DMS79 treated with DMSO at 0.1 percent for 48 hours (cell line): ENCODE measurements around the gene JAGN1.
"Not testable (repeated sequence)": the region's sequence is repeated elsewhere in the genome, so short reads cannot be mapped to it uniquely, and the experiment has no call there.

ENCODE experiments used
- DNase-seq: peaks from one replicate; lab custom pipeline; 2025; lab: John Stamatoyannopoulos, UW

Gene JAGN1

GRCh38 chr3:9867106-9867505, 23.3 kb upstream of the JAGN1 start:
- DNase-seq, result no peak

GRCh38 chr3:9869955-9870354, 20.5 kb upstream of the JAGN1 start:
- DNase-seq, result no peak

GRCh38 chr3:9870978-9871377, 19.4 kb upstream of the JAGN1 start:
- no peak for DNase-seq

DNA sequence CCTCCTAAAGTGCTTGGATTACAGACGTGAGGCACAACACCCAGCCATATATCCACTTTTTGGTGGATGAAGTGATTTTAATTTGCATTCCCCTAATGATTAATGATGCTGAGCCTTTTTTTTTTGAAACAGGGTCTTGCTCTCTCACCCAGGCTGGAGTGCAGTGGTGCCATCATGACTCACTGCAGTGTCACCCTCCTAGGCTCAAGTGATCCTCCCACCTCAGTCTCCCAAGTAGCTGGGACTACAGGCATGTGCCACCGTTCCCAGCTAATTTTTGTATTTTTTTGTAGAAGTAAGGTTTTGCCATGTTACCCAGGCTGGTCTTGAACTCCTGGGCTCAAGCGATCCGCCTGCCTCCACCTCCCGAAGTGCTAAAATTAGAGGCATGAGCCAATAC, 18.3 kb upstream of the JAGN1 start:
- DNase-seq, result not testable (repeated sequence)

DNA sequence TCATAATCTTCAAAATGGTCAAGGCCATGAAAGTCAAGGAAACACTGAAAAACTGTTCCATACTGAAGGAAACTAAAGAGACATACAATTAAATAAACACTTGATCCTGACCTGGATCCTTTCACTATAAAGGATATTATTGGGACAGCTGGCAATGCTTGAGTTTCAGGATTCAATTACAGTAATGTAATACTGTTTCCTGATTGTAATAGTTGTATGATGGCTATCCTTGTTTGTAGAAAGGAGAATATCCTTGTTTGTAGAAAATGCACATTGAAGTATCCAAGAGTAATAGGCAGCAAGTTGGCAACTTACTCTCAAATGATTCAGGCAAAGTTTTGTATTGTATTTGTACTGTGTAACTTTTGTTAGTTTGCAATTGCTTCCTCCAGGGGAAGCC, 15.0 kb upstream of the JAGN1 start:
- no peak for DNase-seq

DNA sequence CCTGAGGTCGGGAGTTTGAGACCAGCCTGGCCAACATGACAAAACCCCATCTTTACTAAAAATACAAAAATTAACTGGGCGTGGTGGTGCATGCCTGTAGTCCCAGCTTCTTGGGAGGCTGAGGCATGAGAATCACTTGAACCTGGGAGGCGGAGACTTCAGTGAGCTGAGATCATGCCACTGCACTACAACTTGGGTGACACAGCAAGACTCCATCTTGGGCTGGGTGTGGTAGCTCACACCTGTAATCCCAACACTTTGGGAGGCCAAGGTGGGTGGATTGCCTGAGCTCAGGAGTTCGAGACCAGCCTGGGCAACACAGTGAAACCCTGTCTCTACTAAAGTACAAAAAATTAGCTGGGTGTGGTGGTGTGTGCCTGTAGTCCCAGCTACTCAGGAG, 14.2 kb upstream of the JAGN1 start:
- DNase-seq, result not testable (repeated sequence)

DNA sequence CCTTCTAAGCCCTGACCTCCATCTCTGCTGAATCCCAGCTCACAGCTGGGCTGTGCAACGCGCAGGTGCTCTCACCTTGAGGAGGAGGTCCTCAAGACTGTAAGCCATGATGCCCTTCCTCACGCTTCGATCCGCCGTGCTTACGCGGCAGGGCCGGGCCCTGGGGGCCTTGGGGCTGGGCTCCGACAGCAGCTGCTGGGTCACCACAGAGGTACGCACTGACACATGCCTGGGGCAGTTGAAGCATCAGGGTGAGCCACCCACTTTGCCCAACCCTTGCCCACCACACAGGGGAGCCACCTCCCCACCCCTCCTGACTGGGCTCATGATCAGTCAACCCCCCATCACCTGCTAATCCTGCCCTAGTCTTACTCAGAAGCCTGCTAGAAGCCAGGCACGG, 13.4 kb upstream of the JAGN1 start:
- DNase-seq, result no peak

- DNase-seq, result no peak
Measured at GRCh38 chr3:9878700-9879099, 11.7 kb upstream of the JAGN1 start.

DNA sequence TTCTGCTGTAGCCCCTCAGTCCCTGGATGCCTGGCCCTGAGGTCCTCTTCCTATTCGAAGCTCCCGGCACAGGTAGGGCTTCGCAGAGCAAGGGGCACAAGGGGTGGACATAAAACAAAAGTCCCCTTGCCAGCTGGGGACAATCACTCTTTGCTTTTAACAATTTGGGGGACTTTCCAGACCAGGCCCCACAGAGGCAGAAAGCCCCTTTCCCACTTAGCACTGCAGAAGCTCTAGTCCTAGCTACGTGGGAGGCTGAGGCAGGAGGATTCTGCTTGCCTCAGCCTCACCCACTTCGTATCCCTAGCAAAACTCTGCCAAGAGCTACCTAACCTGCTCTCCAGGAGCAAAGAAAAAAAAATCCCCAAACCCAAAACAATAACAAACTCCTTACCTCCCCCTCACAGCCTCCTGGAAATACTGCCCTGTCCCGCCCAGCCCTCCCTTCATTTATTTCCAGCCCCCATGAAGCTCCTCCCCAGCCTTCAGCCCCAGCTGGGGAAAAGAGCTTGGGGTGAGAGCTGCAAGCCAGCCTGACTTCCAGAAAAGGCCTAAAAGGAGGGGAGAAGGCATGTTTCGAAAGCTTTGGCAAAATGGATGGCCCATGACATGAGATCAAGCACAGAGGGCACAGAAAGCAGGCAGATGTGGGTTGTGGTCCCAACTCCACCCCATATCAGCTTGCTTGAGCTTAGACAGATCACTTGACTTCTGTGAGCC, 10.4 kb upstream of the JAGN1 start, which contains the start of gene CIDEC:
CIDEC (minus strand) TSS at position 424 of the 720 bp plus-strand sequence. CDS start 1,767 bp downstream, outside the sequence.
- DNase-seq, result no peak

GRCh38 chr3:9881441-9881840, 9.0 kb upstream of the JAGN1 start:
- no peak for DNase-seq

DNA sequence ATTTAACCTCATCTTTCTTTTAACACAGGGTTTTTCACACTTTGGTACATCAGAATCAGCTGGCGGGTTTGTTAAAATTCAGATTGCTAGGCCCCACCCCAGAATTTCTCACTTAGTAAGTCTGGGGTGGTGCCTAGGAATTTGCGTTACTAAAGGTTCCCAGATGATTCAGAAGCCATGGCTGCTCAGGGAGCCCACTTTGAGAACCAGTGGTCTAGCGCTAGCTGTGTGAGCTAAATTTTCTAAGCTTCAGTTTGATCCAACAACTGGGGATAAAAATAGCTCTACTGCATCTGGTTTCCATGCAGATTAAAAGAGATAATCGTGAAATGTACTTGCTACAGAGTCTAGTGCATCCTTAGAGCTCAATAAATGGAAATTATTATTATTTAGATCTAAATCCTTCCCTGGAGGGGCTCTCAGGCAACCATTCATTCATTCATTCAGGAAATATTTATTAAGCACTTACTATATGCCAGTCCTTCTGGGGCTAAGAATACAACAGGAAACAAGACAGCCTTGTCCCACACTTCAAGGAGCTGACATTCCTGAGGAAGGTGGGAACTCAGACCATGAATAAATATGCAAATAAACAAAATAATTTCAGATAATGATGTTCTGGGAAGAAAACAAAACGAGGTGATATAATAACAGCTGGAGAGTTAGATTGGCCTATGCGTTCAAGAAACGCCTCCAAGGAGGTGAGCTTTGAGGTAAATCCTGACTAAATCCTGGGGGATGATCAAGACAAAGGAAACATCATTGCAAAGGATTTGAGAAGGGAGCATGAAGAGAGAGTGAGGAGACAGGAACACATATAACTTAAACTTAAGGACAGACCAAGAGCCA, 6.5 kb upstream of the JAGN1 start:
- DNase-seq, result no peak

DNA sequence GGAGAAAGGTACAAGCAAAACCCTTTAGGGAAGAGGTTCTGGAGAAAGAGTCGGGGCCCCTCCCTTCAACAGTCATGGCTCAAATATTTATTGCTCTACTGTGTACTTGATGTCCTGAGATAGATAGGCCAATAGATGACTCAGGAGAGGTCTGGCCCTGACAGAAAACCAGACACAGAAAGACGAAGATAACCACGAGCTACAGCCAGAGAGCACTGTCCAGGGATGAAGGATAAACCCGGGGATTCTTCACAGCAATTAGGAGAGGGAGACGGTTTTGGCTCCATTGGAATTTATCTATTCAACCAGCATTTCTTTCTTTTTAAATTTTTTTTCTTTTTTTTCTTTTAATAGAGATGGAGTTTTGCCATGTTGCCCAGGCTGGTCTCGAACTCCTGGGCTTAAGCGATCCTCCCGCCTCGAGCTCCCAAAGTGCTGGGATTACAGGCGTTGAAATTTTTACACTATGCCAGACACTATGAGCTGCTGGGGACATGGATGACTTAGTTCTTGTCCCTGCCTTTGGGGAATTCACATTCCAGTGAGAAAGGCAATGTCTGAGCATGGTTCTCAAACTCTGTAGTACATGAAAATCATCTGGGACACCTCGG, 5.8 kb upstream of the JAGN1 start:
- DNase-seq, result no peak

DNA sequence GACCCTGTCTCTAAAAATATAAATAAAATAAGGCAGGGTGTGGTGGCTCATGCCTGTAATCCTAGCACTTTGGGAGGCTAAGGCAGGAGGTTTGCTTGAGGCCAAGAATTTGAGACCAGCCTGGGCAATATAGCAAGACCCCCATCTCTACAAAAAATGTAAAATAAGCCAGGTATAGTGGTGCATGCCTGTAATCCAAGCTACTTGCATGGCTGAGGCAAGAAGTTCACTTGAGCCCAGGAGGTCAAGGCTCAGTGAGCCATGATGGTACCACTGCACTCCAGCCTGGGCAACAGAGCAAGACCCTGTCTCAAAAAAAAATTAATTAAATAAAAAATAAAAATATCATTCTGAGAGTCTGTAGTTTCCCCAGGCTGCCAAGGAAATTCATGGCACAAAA, 4.1 kb upstream of the JAGN1 start:
- no peak for DNase-seq

DNA sequence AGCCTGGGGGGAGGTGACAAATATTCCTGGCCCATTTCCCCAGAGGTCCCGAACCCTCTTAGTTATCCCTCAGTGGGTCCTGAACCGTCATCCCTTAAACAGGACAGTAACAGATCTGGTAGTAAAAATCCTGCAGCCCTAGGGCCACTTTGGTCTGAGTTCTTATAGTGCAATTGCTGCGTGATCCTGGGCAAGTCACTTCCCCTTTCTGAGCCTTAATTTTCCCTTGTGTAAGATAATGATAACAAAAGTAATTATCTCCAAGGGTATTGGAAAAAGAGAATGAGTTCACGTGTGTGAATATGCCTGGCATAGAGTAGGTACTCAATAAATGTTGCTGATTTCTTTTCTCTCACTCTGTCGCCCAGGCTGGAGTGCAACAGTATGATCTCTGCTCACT, 2.9 kb upstream of the JAGN1 start:
- no peak for DNase-seq

GRCh38 chr3:9888540-9888939, 1.9 kb upstream of the JAGN1 start:
- no peak for DNase-seq

GRCh38 chr3:9889405-9889804, 1.0 kb upstream of the JAGN1 start:
- DNase-seq, result no peak

GRCh38 chr3:9891072-9891622, 737 bp downstream of the JAGN1 start:
- no peak for DNase-seq

GRCh38 chr3:9893739-9894138, 3.3 kb downstream of the JAGN1 start:
- DNase-seq, result no peak

DNA sequence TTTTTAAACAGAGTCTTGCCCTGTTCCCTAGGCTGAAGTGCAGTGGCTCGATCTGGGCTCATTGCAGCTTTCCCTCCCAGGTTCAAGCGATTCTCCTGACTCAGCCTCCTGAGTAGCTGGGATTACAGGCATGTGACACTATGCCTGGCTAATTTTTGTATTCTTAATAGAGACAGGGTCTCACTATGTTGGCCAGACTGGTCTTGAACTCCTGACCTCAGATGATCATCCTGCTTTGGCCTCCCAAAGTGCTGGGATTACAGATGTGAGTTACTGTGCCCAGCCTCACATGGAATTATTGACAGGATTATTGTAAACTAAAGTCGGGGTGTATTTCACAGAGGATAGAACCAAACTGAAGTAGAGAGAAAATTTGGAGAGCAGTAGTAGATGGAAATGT, 5.3 kb downstream of the JAGN1 start:
- DNase-seq, result not testable (repeated sequence)

DNA sequence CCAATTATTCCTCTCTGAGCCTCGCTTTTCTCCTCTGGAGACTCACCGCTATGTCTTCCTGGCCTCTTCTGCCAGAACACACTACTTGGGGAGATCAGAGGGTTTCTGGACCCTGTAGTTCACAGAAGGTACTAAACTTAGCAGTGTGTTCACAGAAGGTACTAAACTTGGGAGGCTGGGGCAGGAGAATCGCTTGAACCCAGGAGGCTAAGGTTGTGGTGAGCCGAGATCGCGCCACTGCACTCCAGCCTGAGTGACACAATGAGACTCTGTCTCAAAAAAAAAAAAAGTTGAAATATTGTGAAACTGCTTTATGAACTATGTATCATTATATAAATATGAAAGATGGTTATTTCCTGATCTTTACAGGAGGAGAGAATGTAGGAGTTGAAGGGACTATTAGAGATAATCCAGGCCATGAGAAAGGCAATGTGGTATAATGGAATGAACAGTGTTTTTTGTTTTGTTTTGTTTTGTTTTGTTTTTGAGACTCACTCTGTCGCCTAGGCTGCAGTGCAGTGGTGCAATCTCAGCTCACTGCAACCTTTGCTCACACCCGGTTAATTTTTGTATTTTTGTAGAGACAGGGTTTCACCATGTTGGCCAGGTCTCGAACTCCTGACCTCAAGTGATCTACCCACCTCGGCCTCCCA, 6.5 kb downstream of the JAGN1 start:
- not testable (repeated sequence) for DNase-seq

GRCh38 chr3:9897408-9898372, 7.3 kb downstream of the JAGN1 start:
- no peak for DNase-seq
